Neuronal stem cell (in vitro differentiated cells): Measurements from ENCODE around the gene GALC.

Experiments used
- DNase-seq: peaks from one replicate; pipeline ENCODE4 v3.0.0-alpha.2; 2013; ENCODE audit warnings: low spot score
- H2AFZ ChIP-seq: one replicate; pipeline ENCODE4 v1.6.1; 2013; ENCODE audit warnings: mild to moderate bottlenecking, low read length, inconsistent platforms
- H2AK5ac ChIP-seq: 2 replicates; pipeline ENCODE4 v1.6.1; 2013; ENCODE audit warnings: low read depth, mild to moderate bottlenecking, inconsistent platforms, low read length, moderate library complexity, mixed read lengths
- H2BK120ac ChIP-seq: 2 replicates; pipeline ENCODE4 v1.6.1; 2013; ENCODE audit warnings: low read depth, mild to moderate bottlenecking, inconsistent platforms, low read length, moderate library complexity, mixed read lengths
- H2BK12ac ChIP-seq: one replicate; pipeline ENCODE4 v1.6.1; 2013; ENCODE audit warnings: low read length, inconsistent platforms
- H2BK15ac ChIP-seq: 2 replicates; pipeline ENCODE4 v1.6.1; 2013; ENCODE audit warnings: mild to moderate bottlenecking, low read length, inconsistent platforms, mixed read lengths
- H2BK5ac ChIP-seq: one replicate; pipeline ENCODE4 v1.6.1; 2013; ENCODE audit warnings: inconsistent platforms, mild to moderate bottlenecking, low read length, moderate library complexity
- H3K14ac ChIP-seq: one replicate; pipeline ENCODE4 v1.6.1; 2013; ENCODE audit warnings: low read length, inconsistent platforms
- H3K18ac ChIP-seq: 2 replicates; pipeline ENCODE4 v1.6.1; 2013; ENCODE audit warnings: low read length, inconsistent platforms
- H3K23ac ChIP-seq: 2 replicates; pipeline ENCODE4 v1.6.1; 2013; ENCODE audit warnings: low read depth, mild to moderate bottlenecking, mixed read lengths, low read length, inconsistent platforms; ENCODE audit not compliant: poor library complexity
- H3K27ac ChIP-seq: replicated peaks from 3 replicates; pipeline ENCODE4 v1.5.1; 2013; ENCODE audit warnings: low read length, inconsistent platforms
- H3K27me3 ChIP-seq, 3 experiments: 2 replicates each; pipeline ENCODE4 v1.6.1; 2013; ENCODE audit warnings: low read length in 3 of 3, mild to moderate bottlenecking in 2 of 3, inconsistent platforms in 1 of 3, low read depth in 1 of 3, mixed read lengths in 1 of 3, moderate library complexity in 1 of 3; ENCODE audit not compliant: control insufficient read depth in 3 of 3, insufficient read depth in 3 of 3
- H3K36me3 ChIP-seq, 2 donors: replicated peaks in 1 of 2; 2 replicates each; pipeline ENCODE4 v1.6.1; 2013; ENCODE audit warnings: low read length in 2 of 2; ENCODE audit not compliant: control insufficient read depth in 2 of 2, insufficient read depth in 2 of 2
- H3K4ac ChIP-seq: 2 replicates; pipeline ENCODE4 v1.6.1; 2013; ENCODE audit warnings: inconsistent platforms, mild to moderate bottlenecking, low read length, moderate library complexity
- H3K4me1 ChIP-seq, 2 donors: 1 replicate in 1 of 2; 2 replicates in 1 of 2; pipeline ENCODE4 v1.6.1; 2013; ENCODE audit warnings: low read length in 2 of 2, low read depth in 1 of 2; ENCODE audit not compliant: control insufficient read depth in 2 of 2, insufficient read depth in 1 of 2
- H3K4me2 ChIP-seq: one replicate; pipeline ENCODE4 v1.6.1; 2013; ENCODE audit warnings: mild to moderate bottlenecking, low read length, inconsistent platforms; ENCODE audit not compliant: insufficient read depth, poor library complexity, severe bottlenecking
- H3K4me3 ChIP-seq, 2 donors: 2 replicates each; pipeline ENCODE4 v1.5.1; 2013; ENCODE audit warnings: low read length in 2 of 2, mild to moderate bottlenecking in 2 of 2, inconsistent platforms in 1 of 2, moderate library complexity in 1 of 2
- H3K79me1 ChIP-seq: one replicate; pipeline ENCODE4 v1.6.1; 2013; ENCODE audit warnings: low read depth, mild to moderate bottlenecking, inconsistent platforms, low read length, moderate library complexity
- H3K9ac ChIP-seq: one replicate; pipeline ENCODE4 v1.6.1; 2013; ENCODE audit warnings: mild to moderate bottlenecking, low read depth, low read length, inconsistent platforms; ENCODE audit not compliant: poor library complexity
- H3K9me3 ChIP-seq, 2 donors: replicated peaks in 1 of 2; 2 replicates each; pipeline versions ENCODE3 to v1.6.1; 2013; ENCODE audit warnings: low read length in 2 of 2, mild to moderate bottlenecking in 2 of 2, inconsistent platforms in 1 of 2, low read depth in 1 of 2, mixed read lengths in 1 of 2, moderate library complexity in 1 of 2; ENCODE audit not compliant: control insufficient read depth in 2 of 2, insufficient read depth in 1 of 2
- H4K8ac ChIP-seq: one replicate; pipeline ENCODE4 v1.6.1; 2013; ENCODE audit warnings: low read depth, mild to moderate bottlenecking, inconsistent platforms, low read length, moderate library complexity
- H4K91ac ChIP-seq: one replicate; pipeline ENCODE4 v1.6.1; 2013; ENCODE audit warnings: low read length, low read depth, mild to moderate bottlenecking, inconsistent platforms; ENCODE audit not compliant: poor library complexity
- WGBS, 2 donors: extraction: QIAGEN DNeasy Blood & Tissue Kit; methylation state at CpG; one replicate each; pipeline ENCODE4 v1.1.7; 2013; ENCODE audit warnings: missing lambda C conversion rate in 2 of 2, mixed read lengths in 1 of 2; ENCODE audit not compliant: insufficient read length in 2 of 2, insufficient replicate concordance in 1 of 2; ENCODE audit errors: extremely low coverage in 2 of 2; 5-methylcytosine and 5-hydroxymethylcytosine counted together

The GALC gene

DNA sequence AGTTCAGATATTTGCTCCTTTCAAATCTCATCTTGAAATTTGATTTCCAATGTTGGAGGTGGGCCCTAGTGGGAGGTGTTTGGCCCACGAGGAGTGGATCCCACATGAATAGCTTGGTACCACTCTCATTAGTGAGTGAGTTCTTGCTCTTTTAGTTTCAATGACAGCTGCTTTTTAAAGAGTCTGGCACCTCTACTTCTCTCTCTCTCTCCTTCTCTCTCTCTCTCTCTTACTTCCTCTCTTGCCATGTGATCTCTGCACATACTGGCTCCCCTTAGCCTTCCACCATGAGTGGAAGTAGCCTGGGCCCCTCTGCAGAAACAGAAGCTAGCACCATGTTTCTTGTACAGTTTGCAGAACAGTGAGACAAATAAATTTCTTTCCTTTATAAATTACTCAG is 37.1 kb upstream of the GALC start:
- Histone ChIP-seq H3K9me3 (no peaks in the 10 kb centered on the region), H3K9ac (no peak overlapping the region), H2BK15ac (no peak overlapping the region), H3K36me3 (no peaks in the 10 kb centered on the region), H3K4me2 (no peak overlapping the region), H4K91ac (no peak overlapping the region), H2AFZ (no peak overlapping the region), H3K4me1 (no peaks in the 10 kb centered on the region), H2AK5ac (no peak overlapping the region), H3K18ac (no peak overlapping the region), H3K4ac (no peak overlapping the region), H3K27ac (no peak overlapping the region), H3K79me1 (no peaks in the 10 kb centered on the region), H4K8ac (no peak overlapping the region), H2BK12ac (no peak overlapping the region), H3K23ac (no peak overlapping the region), H2BK5ac (no peak overlapping the region), H3K4me3 (no peak overlapping the region), H3K27me3 (peaks cover 0 to 2% (median 0%) of the 10 kb centered on the region in 3 experiments), H3K14ac (no peak overlapping the region), H2BK120ac (no peak overlapping the region)
- WGBS, 2 donors: no CpG with 5 or more reads among the region's 1 CpG
- DNase-seq: no peak

- WGBS, 2 donors: no CpG with 5 or more reads among the region's 2 CpGs
- H3K4me2 ChIP-seq: no peak overlapping the region
- no peak for DNase-seq
Observed at GRCh38 chr14:88029500-88029899, 36.5 kb upstream of the GALC start.

DNA sequence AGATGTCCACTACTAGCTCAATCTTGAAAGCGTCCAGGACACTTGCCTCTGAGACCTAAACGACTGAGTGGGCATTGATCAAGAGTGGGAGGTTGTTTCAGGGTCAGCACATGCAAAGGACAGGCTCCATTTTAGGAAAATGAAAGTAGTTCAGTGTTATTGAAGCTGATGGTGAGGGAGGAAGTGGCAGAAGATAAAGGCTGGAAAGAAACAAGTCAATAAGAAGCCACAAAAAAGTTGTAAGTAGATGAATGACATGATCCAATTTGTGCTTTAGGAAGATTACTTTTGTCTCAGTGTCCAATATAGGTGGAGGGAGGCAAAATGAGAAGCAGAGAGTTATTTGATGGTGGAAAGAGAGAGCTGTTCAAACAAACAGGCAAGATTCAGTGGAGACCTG is 33.9 kb upstream of the GALC start:
- Histone ChIP-seq H3K4me3 (no peak overlapping the region), H2BK15ac (no peak overlapping the region)

More at GRCh38 chr14:88029500-88029899, 36.5 kb upstream of the GALC start:
- Histone ChIP-seq H4K8ac (no peak overlapping the region), H3K4me3 (no peak overlapping the region), H3K27me3 (peaks cover 0 to 2% (median 0%) of the 10 kb centered on the region in 3 experiments), H3K36me3 (no peaks in the 10 kb centered on the region), H2BK5ac (no peak overlapping the region), H2BK120ac (no peak overlapping the region), H3K27ac (no peak overlapping the region), H3K4me1 (no peaks in the 10 kb centered on the region), H4K91ac (no peak overlapping the region), H3K14ac (no peak overlapping the region), H2BK15ac (no peak overlapping the region), H3K9ac (no peak overlapping the region), H3K9me3 (no peaks in the 10 kb centered on the region), H2BK12ac (no peak overlapping the region), H2AK5ac (no peak overlapping the region), H3K23ac (no peak overlapping the region), H3K4ac (no peak overlapping the region), H3K79me1 (no peaks in the 10 kb centered on the region), H3K18ac (no peak overlapping the region), H2AFZ (no peak overlapping the region)

GRCh38 chr14:88025313-88025712 is 32.3 kb upstream of the GALC start:
- no peak overlapping the region for H3K27ac ChIP-seq
- no CpG with 5 or more reads among the region's 3 CpGs for WGBS, 2 donors
- no peak for DNase-seq
- no peak overlapping the region for H2BK15ac ChIP-seq
- H3K18ac ChIP-seq: no peak overlapping the region
- no peak overlapping the region for H3K4me2 ChIP-seq
- no peaks in the 10 kb centered on the region for H3K9me3 ChIP-seq
- H3K4ac ChIP-seq: no peak overlapping the region
- no peaks in the 10 kb centered on the region for H3K36me3 ChIP-seq
- no peak overlapping the region for H4K91ac ChIP-seq
- no peak overlapping the region for H2BK12ac ChIP-seq
- peaks cover 0 to 2% (median 0%) of the 10 kb centered on the region in 3 experiments for H3K27me3 ChIP-seq
- H3K23ac ChIP-seq: no peak overlapping the region
- peaks cover 5 to 6% of the 10 kb centered on the region in 2 donors for H3K4me1 ChIP-seq
- H3K9ac ChIP-seq: no peak overlapping the region
- no peak overlapping the region for H2AK5ac ChIP-seq
- no peaks in the 10 kb centered on the region for H3K79me1 ChIP-seq
- H2BK5ac ChIP-seq: no peak overlapping the region
- no peak overlapping the region for H4K8ac ChIP-seq
- no peak overlapping the region for H3K14ac ChIP-seq
- H3K4me3 ChIP-seq: no peak overlapping the region
- H2AFZ ChIP-seq: no peak overlapping the region
- H2BK120ac ChIP-seq: no peak overlapping the region

More for the DNA sequence above, 33.9 kb upstream of the GALC start:
- H2AK5ac ChIP-seq: no peak overlapping the region
- H3K4me2 ChIP-seq: no peak overlapping the region
- H2BK12ac ChIP-seq: no peak overlapping the region
- H3K79me1 ChIP-seq: no peaks in the 10 kb centered on the region
- no peak overlapping the region for H3K18ac ChIP-seq
- H4K8ac ChIP-seq: no peak overlapping the region
- no peaks in the 10 kb centered on the region for H3K36me3 ChIP-seq
- peaks cover 0 to 2% (median 0%) of the 10 kb centered on the region in 3 experiments for H3K27me3 ChIP-seq
- H2BK120ac ChIP-seq: no peak overlapping the region
- no peaks in the 10 kb centered on the region for H3K9me3 ChIP-seq
- whole genome bisulfite sequencing, 2 donors: no CpG with 5 or more reads among the region's 2 CpGs
- no peak overlapping the region for H3K27ac ChIP-seq
- no peak overlapping the region for H3K4ac ChIP-seq
- no peak overlapping the region for H2BK5ac ChIP-seq
- no peak overlapping the region for H3K14ac ChIP-seq
- H2AFZ ChIP-seq: peak overlapping the region; percentile 19
- H3K9ac ChIP-seq: no peak overlapping the region
- H4K91ac ChIP-seq: no peak overlapping the region
- DNase-seq: no peak
- peaks cover 5 to 6% of the 10 kb centered on the region in 2 donors for H3K4me1 ChIP-seq
- no peak overlapping the region for H3K23ac ChIP-seq
